Ascending aorta (tissue), 2 donors: ENCODE data around the gene HLA-DQA1. TPM values are rescaled to one million over a fixed set of nuclear protein-coding genes. Genes with fewer than 3 reads are reported as not detected.
"Not testable (repeated sequence)": the region's sequence is repeated elsewhere in the genome, so short reads cannot be mapped to it uniquely, and the experiment has no call there.

ENCODE experiments used
- DNase-seq, 2 donors: peaks; one replicate each; pipeline ENCODE4 v3.0.0-alpha.2; 2019; ENCODE audit warnings: low spot score in 2 of 2
- H3K27ac ChIP-seq, 2 donors: fragments of 200-600 bp; sonication (generic); one replicate each; pipeline ENCODE4 v1.5.1; 2016 to 2017; ENCODE audit warnings: mild to moderate bottlenecking in 1 of 2
- H3K27me3 ChIP-seq: fragments of 200-600 bp; sonication (generic); one replicate; pipeline ENCODE4 v1.5.1; 2017
- H3K36me3 ChIP-seq, 2 donors: fragments of 200-600 bp; sonication (generic); one replicate each; pipeline ENCODE4 v1.5.1; 2016
- H3K4me1 ChIP-seq, 2 donors: fragments of 200-600 bp; sonication (generic); one replicate each; pipeline ENCODE4 v1.5.1; 2016 to 2017; ENCODE audit warnings: mild to moderate bottlenecking in 1 of 2
- H3K4me3 ChIP-seq, 2 donors: fragments of 200-600 bp; sonication (generic); one replicate each; pipeline ENCODE4 v1.5.1; 2016 to 2017; ENCODE audit warnings: mild to moderate bottlenecking in 1 of 2
- H3K9me3 ChIP-seq, 2 donors: fragments of 200-600 bp; sonication (generic); one replicate each; pipeline ENCODE4 v1.5.1; 2016
- CTCF ChIP-seq, 3 experiments: fragments of 200-600 bp in 2 of 3; fragments of 450-650 bp in 1 of 3; sonication (generic) in 2 of 3; IDR thresholded peaks; one replicate each; pipeline ENCODE4 v1.5.1; 2016 to 2019; ENCODE audit warnings: antibody characterized with exemption in 3 of 3, mild to moderate bottlenecking in 1 of 3, moderate library complexity in 1 of 3
- intact Hi-C: fragments of 100-400 bp; cut with DNase I; formaldehyde crosslinking; loops from one replicate; pipeline ENCODE4 v1.15.1; 2023
- total RNA-seq: library from RNA; depleted of rRNA; stranded (reverse); fragments of >200 nt; gene quantifications from one replicate; pipeline ENCODE4 v1.1.0, GENCODE V29; 2016

Gene HLA-DQA1
- total RNA-seq, 1 donor from 2014 or later = 2.0 TPM

DNA sequence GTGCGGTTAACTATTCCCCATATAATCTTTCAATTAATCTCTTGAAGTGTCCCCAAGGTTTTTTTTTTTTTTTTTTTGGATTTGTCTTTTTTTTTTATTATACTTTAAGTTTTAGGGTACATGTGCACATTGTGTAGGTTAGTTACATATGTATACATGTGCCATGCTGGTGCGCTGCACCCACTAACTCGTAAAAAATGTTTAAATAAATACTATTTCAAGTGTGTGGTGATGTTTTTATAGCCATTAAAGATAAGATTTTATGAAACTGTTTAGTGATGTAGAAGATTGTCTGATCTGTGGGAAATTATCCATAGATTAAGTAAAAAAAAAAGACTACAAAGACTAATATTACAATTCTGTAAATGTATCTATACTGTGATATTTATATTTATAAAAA, 12.6 kb upstream of the HLA-DQA1 start:
- no peaks in the 10 kb centered on the region for H3K9me3 ChIP-seq
- H3K4me3 ChIP-seq = no peak overlapping the region
- no peak overlapping the region for H3K27ac ChIP-seq
- TF ChIP-seq CTCF (IDR thresholded peaks at IDR 0.05) = no peak
- H3K4me1 ChIP-seq = no peaks in the 10 kb centered on the region
- no peaks in the 10 kb centered on the region for H3K36me3 ChIP-seq
- DNase-seq = no peak
- H3K27me3 ChIP-seq = no peaks in the 10 kb centered on the region
- intact Hi-C loops = no loop called here

- H3K27me3 ChIP-seq = no peaks in the 10 kb centered on the region
- no peaks in the 10 kb centered on the region for H3K9me3 ChIP-seq
- TF ChIP-seq CTCF (IDR thresholded peaks at IDR 0.05) = no peak
- intact Hi-C loops = no loop called here
- H3K4me1 ChIP-seq = no peaks in the 10 kb centered on the region
- H3K27ac ChIP-seq = no peak overlapping the region
- DNase-seq = no peak
- no peaks in the 10 kb centered on the region for H3K36me3 ChIP-seq
- no peak overlapping the region for H3K4me3 ChIP-seq
These were observed 12.1 kb upstream of the HLA-DQA1 start for GRCh38 chr6:32625137-32625536.

DNA sequence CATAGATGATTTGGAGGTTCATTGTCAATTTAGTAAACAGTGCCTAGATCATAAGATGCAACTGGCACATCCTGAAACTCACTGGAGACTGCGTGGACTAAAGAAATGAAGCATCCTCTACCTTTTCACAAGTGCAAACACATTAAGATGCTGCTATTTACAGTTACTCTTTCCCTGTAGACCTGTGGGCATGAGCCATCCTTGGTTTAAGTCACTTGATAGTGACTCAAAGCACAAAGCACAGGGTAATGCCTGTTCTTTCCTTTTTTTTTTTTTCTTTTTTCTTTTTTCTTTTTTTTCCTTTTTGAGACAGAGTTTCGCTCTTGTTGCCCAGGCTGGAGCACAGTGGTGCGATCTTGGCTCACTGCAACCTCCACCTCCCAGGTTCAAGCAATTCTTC, 10.0 kb upstream of the HLA-DQA1 start:
- Histone ChIP-seq H3K27me3 (no peaks in the 10 kb centered on the region), H3K36me3 (no peaks in the 10 kb centered on the region), H3K4me1 (no peaks in the 10 kb centered on the region), H3K9me3 (no peaks in the 10 kb centered on the region), H3K4me3 (no peak overlapping the region), H3K27ac (no peak overlapping the region)
- no peak for TF ChIP-seq CTCF (IDR thresholded peaks at IDR 0.05)
- intact Hi-C loops = no loop called here
- DNase-seq = no peak

DNA sequence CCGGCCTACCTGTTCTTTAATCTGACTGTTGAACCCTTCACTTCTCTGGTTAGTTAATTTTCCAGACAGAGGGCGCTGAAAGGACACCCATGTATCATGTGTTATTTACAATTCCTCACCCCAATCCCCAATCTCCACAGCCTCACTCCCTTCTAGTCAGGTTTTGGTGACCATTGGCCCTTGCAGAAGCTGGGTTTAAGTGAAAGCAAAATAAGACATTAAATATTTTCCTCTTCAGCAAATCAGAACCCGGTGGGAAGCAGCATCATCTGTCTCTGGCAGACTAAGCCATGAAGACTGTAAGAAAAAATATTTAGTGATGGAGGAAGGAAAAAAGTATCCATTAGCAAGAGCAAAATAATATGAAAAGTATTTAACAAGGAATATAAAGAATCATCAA, 9.4 kb upstream of the HLA-DQA1 start:
- Histone ChIP-seq H3K27me3 (no peaks in the 10 kb centered on the region), H3K4me1 (no peaks in the 10 kb centered on the region), H3K36me3 (no peaks in the 10 kb centered on the region), H3K27ac (peak overlapping the region in 1 of 2 donors; percentile 26), H3K4me3 (no peak overlapping the region), H3K9me3 (no peaks in the 10 kb centered on the region)
- peak in 1 of 2 donors; percentile 63 for DNase-seq
- intact Hi-C loops = no loop called here
- TF ChIP-seq CTCF (IDR thresholded peaks at IDR 0.05) = no peak

GRCh38 chr6:32629793-32630192, 7.4 kb upstream of the HLA-DQA1 start:
- H3K4me1 ChIP-seq, H3K27me3 ChIP-seq, H3K9me3 ChIP-seq, H3K36me3 ChIP-seq, H3K27ac ChIP-seq, H3K4me3 ChIP-seq, DNase-seq, intact Hi-C loops: not testable (repeated sequence)

DNA sequence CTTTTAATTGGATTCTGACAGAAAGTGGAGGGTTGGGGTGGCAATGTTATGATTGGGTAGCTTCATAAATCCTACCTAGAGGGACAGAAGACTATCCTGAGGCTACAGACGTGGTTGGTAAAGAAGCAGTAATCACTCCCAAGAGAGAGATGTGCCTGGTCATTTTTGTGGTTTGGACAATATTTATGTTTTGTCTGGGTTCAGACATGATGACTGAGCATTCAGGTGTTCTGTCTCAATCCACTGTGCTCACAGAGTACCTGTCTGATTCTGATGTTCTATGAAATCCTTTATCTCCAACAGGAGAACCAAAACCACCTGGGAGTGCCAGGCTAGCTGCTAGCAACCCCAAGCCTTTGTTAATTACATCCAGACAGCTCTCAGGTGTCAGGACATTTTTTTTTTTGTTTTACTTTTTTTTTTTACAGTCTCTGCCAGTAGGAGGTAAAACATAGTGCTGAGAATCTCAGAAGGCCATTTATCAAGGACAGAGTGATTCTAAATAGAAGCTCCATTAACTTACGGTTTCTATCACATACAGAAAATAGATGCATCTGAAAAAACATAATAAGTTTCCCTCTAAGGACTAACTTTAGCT, 1.6 kb upstream of the HLA-DQA1 start:
- no peaks in the 10 kb centered on the region for H3K27me3 ChIP-seq
- no peaks in the 10 kb centered on the region for H3K36me3 ChIP-seq
- no peaks in the 10 kb centered on the region for H3K4me1 ChIP-seq
- no peaks in the 10 kb centered on the region for H3K9me3 ChIP-seq
- TF ChIP-seq CTCF (IDR thresholded peaks at IDR 0.05) = no peak
- intact Hi-C loops = no loop called here
- H3K4me3 ChIP-seq = no peak overlapping the region
- H3K27ac ChIP-seq = no peak overlapping the region
- DNase-seq = no peak
